ENCODE data around the gene FBXO24.
A peak's percentile ranks its signal among the peaks of the same experiment; 100 is the strongest.

Gene FBXO24

GRCh38 chr7:100604028-100604975, 18.2 kb downstream of the FBXO24 start (continued):
- peak; percentile 83 for TF ChIP-seq ZBTB20 (tag by site-specific recombination; IDR thresholded peaks at IDR 0.05)
- TF ChIP-seq BCL6B (tag by site-specific recombination; IDR thresholded peaks at IDR 0.05), result no peak
- TF ChIP-seq EGR2 (tag by site-specific recombination; IDR thresholded peaks at IDR 0.05; ENCODE audit: low read depth), result peak; percentile 73
- peak; percentile 67; the same call in 1 of the 2 replicates for TF ChIP-seq BCL11B (tag by site-specific recombination; IDR thresholded peaks at IDR 0.05; ENCODE audit: low read depth)
- TF ChIP-seq ZNF596 (tag by site-specific recombination; IDR thresholded peaks at IDR 0.05), result no peak
- peak; percentile 71 for TF ChIP-seq ZNF341 (tag by site-specific recombination; IDR thresholded peaks at IDR 0.05; ENCODE audit: low read depth)
- TF ChIP-seq GLIS1 (tag by site-specific recombination; IDR thresholded peaks at IDR 0.05), result peak; percentile 84
- TF ChIP-seq KLF7 (tag by site-specific recombination; IDR thresholded peaks at IDR 0.05; ENCODE audit: borderline replicate concordance), result no peak
- TF ChIP-seq WT1 (tag by site-specific recombination; IDR thresholded peaks at IDR 0.05), result peak; percentile 27; the same call in 1 of the 2 replicates
- peak; percentile 37 for TF ChIP-seq ZBTB26 (tag by site-specific recombination; optimal IDR thresholded peaks at IDR 0.05)
- TF ChIP-seq ZBTB10 (tag by site-specific recombination; IDR thresholded peaks at IDR 0.05), result peak; percentile 92
- TF ChIP-seq ZBTB11 (tag by site-specific recombination; conservative IDR thresholded peaks at IDR 0.05; ENCODE audit: low read depth), result peak; percentile 22; the same call in 1 of the 2 replicates
- TF ChIP-seq ZSCAN23 (tag by site-specific recombination; IDR thresholded peaks at IDR 0.05), result 0 out of 2 replicates have a peak, but pooled peaks have one; percentile 32
- no peak for TF ChIP-seq ZNF626 (tag by site-specific recombination; IDR thresholded peaks at IDR 0.05)
- TF ChIP-seq ZBTB17 (tag by site-specific recombination; IDR thresholded peaks at IDR 0.05), result peak; percentile 41
- TF ChIP-seq ZNF624 (tag by site-specific recombination; IDR thresholded peaks at IDR 0.05), result no peak
- peak; percentile 24 for TF ChIP-seq ZNF629 (tag by site-specific recombination; IDR thresholded peaks at IDR 0.05)
